ENCODE results near the gene OMP.
"Not testable (repeated sequence)": the region's sequence is repeated elsewhere in the genome, so short reads cannot be mapped to it uniquely, and the experiment has no call there.

The OMP gene

DNA sequence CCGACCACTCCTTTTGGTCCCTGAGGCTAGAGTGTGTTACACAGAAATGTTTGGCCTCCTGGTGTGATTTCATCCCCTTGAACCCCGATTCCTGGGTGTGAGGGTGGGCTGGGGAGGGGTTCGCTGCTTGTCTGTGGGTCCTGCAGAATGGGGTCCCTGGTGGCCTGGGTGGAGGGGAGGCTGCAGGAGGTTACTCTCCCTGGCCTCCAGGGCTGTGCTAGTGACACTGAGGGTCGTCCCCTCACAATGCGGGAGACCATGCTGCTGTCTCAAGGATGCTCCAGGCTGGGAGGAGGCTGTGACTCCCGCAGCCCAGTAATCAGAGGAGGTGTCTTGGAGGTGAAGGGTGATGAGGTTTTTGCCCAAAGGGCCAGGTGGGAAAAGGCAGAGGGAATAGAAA lies 17.0 kb upstream of the OMP start:
- DNase-seq (ENCODE audit: extremely low read depth in 1 of 2, low read depth in 1 of 2) = no peak

DNA sequence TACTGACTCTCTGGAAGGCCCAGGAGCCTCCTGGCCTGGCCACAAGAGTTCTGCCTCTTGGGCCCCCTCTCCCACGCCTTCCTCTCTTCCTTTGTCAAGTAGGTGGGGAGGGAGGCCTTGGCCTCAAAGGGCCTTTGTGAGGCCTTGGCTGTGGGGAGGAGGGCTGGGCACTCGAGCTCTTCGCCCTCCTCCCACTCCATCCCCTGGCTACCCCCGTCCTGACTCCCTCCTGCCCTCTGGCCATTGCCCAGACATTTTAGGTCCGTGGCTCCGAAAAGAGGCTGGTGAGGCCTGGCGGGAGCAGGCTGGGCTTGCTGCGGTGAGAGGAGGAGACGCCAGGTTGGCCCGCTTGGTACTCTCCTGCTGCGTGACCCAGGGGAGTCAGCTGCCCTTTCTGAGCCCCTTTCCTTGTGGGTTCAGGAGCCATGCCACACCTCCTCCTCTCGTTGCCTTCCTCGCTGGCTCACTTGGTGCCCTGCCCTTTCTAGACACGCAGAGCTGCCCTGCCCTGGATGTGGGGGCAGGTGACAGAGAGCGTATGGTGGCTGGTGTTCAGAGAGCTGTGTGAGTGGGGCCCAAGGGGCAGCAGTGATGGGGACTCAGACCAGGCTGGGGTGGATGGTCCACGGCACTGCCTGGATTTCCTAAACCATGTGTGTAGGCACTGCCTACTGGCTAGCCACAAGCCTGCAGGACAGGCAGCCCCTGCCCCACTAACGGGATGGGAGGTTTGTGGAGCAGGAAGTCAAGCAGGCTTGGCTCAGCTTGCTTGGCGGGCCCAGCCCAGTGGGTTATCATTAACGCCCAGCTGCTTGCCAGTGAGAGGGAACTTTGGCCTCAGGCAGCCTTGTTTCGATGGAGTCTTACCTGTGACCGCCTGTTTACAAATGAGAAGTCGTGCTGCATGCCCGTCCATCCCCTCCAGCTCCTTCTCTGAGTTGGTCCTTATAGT lies 15.8 kb upstream of the OMP start:
- no peak for DNase-seq (ENCODE audit: extremely low read depth in 1 of 2, low read depth in 1 of 2)

DNA sequence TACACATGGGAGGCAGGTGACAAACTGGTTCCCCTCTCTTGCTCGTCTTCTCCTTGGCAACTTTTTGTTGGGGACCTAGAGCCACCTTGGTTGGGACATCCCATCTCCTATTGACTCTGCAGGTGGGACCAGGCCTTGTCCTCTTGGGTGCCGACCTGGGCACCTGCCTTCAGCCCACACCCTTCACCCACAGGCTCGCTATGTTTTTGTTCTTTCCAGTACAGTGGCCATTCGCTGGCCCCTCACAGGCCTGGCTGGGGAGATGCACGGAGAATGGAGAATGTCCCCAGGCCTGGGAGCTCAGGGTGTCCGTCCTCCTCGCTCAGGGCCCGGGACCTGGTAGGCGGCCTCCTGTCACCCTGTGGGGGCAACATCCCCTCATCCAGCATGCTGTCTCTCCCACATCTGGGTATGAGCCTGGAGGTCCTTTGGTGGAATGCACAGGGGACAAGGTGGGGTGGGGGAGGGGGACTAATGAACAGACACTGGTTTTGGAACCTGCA lies 14.9 kb upstream of the OMP start:
- no peak for DNase-seq (ENCODE audit: extremely low read depth in 1 of 2, low read depth in 1 of 2)

DNA sequence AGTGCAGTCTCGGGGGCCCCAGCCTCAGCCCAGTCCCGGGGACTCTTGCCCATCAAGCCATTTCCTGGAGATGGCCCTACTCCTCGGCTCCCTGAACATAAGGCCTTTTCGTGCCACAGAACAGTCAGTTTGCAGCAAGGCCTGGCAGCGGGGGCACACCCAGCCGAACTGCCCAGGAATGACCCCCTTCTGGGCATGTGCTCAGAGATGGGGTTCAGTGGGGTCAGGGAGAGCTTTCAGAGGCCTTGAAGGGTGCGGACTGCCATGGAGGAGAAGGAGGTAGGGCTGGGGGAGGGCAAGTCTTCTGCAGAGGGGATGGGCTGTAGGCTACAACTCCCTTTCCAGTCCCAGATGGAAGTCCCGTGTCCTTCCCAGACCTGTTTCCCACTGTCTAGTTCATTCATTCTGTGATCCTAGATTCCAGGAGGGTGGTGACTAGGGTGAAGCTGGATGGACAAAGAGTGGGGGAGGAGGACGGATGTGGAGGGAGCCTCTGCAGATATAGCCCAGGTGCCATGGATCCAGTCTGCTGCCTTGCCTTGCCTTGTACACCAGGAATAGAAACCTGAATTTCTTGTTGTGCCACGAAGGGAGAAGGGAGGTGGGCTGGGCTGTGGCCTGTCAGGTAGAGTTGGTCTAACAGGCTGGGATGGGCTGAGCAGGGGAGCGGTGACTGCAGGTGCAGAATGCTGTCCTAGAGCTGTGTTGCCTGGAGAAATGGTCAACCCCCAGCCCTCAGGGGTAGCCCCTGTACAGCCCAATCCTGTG lies 14.2 kb upstream of the OMP start:
- DNase-seq (ENCODE audit: extremely low read depth in 1 of 2, low read depth in 1 of 2) = no peak

DNA sequence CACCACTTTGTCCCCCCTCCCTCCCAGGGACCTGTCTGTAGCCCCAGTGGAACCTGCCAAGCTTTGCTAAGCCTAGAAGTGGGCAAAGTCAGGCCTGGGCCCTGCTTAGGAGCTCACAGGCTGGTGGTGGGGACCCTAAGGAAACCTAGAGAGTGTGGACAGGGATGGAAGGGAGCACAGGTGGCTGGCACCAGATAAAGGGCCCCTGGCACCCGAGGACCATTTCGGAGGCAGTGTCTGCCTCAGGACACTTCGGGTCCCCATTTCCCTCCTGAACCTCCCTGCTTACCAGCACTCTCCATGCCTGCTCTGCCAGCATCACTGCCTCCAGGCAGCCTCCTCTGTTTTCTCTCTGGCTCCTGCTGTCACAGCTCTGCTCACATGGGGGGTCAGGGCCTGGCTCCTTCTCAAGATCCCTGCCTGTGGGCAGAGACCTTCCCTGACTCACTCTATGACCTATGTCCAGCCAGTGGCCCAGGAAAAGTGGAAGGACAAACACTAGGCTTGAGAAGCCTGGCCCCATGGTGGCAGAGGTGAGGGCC lies 13.6 kb upstream of the OMP start:
- no peak for DNase-seq (ENCODE audit: extremely low read depth in 1 of 2, low read depth in 1 of 2)

DNA sequence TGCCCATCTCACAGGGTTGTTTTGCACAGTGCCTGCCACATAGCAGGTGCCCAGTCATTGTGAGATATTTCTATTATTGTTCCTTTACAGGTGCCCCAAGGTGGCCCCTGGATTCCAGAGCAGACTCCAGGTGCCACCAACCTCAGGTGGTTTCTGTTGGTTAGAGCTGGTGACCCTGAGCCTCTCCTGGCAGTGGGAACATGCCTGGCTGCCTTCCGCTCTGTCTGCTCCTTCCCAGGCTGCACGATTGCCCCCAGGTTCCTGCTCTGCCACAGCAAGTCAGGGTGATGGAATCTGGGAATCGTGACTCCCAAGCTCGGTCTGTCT lies 12.6 kb upstream of the OMP start:
- DNase-seq (ENCODE audit: extremely low read depth in 1 of 2, low read depth in 1 of 2) = no peak

DNA sequence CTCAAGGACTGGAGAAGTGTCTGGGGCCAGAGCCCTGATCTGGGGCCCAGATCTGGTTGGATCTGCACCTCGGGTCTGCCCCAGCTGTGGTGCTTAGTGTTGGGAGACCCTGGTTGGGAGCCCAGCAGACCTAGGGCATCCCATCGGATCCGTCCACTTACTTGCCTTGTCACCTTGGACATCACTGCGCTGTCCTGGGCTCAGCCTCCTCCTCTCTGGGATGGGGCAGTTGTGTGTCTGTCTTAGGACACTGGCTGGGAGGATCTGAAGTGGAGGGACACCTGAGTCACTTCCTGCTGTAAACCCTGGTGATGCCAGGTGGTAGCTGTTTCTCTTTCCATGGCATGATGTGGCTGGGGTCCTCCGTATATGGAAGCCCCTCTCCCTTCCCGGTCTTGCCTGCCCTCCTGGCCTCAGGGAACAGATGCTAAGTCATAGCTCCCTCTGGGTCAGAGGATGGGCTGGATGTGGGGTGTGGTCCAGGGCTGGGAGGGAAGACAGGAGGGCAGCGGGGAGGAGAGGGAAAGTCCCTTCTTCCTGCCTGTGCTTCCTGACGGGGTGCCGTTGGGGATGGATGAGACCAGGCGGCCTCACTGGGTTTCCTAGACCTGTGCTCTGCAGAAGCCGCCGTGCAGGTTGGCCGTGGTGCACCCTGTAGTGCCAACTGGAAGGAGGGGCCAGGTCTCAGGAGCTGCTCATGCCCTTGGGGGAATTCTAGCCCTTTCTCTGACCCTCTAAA lies 12.1 kb upstream of the OMP start:
- DNase-seq (ENCODE audit: extremely low read depth in 1 of 2, low read depth in 1 of 2) = no peak

DNA sequence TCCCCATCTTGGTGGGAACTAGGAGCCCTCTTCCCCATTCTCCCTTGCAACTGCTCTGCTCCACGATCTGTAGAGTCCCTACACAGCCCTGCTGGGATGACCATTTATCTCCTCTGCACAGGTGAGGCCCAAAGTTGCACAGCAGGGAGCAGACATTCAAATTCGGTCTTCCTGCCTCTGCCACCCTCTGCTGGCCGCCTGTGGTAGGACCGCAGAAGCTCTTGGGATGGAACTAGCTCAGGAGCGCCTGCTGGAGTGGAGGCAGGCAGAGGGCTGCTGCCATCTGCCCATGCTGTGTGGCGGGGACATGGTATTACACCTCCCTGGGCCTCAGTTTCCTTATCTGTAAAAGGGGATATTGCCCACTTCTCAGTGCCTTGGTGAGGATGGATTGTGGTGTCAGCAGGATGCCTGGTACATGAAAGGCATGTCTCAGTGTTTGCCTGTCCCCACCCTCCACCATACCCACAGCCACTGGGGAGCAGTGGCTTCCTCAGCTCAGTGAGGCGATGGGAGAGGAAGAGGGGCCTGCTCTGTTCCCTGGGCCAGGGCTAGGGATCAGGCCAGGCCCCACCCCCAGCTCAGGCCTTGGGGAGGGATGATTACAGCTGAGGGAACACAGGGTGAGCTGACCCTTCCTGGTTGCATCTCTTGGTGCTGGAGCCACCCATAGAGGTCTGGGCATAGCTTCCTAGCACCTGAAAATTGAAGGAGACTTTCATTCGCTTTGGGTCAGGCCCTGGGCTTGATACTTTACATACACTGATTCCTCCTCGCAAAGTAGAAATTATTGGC lies 11.3 kb upstream of the OMP start:
- DNase-seq (ENCODE audit: extremely low read depth in 1 of 2, low read depth in 1 of 2) = peak; percentile 50 to 66

DNA sequence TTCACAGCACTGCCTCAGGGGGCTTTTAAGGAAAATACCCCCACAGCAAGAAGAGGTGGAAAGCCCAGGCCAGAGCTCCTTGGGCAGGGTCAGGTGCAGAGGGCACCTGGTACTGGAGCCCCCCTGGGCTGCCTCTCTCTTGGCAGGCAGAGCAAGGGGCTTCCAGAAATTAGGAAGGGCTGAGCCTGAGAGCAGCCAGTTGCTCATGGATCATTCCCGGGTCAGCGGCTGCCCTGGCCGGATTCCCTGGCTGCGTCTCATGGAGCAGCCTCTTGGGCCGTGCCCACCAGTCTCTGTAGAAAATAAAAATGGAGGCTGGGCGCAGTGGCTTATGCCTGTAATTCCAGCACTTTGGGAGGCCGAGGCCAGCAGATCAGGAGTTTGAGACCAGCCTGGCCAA lies 10.3 kb upstream of the OMP start:
- no peak for DNase-seq (ENCODE audit: extremely low read depth in 1 of 2, low read depth in 1 of 2)

DNA sequence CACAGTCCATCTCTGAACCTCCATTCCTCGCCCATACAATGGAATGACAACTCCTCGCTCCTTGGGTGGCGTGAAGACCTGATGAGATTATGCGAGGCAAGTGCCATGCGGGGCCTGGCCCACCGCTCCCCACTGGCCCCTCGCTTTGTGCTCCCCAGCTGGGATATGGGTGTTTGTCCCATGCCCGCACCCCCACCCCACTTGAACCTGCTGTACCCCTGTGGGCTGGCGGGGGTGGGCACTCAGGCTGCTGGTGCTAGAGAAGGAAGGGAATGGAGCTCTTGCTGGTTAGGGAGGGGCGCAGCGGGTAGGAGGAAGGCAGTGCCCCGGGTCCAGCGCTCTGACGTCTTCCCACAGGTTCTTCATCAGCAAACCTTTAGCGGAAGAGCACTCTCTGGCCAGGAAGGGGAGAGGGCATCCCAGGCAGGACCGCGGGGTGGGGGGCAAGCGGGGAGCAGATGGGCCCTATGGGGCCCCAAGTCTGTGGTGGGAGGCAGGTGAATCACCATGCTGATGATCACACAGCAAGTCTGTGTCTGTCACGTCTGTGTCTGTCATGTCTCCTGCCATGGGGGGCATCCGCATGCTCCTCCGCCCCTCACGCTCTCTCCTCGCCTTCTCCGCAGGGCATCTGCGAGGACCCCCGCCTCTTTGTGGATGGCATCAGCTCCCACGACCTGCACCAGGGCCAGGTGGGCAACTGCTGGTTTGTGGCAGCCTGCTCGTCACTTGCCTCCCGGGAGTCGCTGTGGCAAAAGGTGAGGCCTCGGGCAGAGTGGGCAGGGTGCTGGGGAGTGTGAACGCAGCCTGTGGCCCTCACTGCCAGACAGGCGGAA lies 9.4 kb upstream of the OMP start:
- DNase-seq (ENCODE audit: extremely low read depth in 1 of 2, low read depth in 1 of 2) = no peak

DNA sequence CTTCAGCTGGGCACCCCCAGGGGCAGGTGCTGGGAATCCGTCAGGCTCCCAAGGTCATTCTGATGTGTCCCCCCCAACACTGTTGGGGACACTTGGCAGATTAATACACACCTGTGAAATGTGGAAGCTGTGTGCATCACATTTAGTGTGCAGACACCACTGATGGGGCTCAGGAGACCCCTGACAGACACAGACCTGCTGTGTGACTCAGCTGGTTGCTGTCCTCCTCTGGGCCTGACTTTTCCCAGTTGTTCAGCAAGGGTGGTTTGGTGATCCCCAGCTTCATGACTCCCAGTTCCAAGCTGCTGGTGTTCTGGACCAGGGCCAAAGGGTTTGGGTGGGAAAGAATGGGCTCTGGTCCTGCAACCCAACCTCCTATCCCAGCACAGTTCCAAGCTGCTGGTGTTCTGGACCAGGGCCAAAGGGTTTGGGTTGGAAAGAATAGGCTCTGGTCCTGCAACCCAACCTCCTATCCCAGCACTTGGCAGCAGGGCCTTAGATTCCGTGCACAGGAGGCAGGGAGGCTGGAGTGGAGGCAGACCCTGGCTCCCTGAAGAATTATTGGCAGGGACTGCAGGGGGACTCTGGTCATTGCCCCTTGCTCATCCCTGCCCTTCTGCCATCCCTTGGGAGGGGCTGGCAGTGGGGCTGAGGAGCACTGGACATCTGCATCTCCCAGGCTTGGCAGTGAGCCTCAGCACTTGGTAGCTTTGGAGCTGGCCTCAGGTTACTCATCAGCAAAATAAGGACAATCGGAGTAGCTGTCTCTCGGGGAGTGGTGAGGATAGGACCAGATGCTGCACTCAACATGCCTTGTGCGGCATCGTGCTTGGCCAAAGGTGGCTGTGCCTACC lies 8.4 kb upstream of the OMP start:
- DNase-seq (ENCODE audit: extremely low read depth in 1 of 2, low read depth in 1 of 2) = no peak

DNA sequence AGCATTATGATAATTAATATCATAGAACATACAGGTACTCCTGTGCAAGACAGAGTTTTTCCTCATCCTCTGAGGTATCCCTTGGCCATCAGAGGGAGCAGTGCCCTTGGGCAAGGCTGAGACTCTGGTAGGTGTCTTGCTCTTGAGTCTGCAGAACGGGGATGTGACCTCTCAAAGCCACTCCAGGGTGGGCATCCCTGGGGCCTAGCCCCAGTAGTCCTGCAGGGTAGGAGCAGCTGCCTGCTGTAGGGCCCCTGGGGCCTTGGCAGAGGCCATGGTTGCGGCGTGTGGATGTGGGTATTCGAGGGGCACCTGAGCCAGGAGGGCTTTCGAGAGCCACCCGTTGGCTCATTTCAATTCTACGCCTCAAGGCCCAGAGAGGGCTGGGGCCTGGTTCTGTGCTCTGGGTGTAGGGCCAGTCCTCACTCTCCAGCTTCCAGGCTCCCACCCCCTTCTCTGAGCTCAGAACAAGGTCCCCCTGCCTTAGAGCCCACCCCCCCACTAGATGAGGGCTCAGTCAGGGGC lies 7.7 kb upstream of the OMP start:
- DNase-seq (ENCODE audit: extremely low read depth in 1 of 2, low read depth in 1 of 2) = no peak

DNA sequence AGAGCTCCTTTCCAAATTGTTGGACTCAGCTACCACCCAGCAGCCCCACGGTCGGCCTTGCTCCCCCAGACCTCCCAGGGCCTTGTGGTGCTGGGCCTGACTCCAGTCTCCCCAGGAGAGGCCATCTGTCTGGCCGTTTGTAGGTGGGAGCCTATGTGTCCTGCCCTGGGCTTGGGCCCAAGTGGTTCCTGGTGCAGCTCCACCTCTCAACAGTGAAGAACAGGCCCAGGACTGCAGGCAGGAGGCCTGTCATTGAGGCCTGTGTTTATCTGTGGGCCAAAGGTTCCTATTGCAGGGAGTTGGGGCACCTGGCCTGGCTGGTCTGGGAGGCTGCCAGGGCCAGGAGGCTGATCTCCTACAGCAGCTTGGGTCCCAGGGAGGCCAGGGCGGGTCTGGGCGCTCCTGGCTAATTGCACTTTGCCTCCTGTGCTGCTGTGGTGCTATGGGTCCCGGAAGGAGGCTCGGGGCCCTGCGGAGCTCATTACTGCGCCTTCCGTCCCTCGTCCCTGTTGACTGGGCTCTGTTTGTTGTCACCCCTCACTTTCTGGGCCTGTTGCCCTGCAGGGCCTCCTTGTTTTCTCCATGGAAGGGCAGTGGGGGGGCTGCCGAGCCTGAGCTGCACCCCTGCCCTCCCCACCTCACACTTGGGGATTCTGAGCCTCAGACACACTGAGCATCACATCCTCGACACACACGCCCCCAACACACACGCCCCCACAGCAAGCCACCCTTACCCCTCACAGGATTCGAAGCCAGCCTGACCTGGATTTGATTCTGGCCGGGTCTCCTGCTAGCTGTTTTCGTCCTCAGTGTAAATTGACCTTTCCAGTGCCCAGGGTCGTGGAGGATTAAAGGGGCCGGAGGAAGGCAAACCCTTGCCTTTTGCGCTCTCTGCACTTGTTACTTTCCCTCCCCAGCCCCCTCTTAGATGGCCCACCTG lies 6.8 kb upstream of the OMP start:
- no peak for DNase-seq (ENCODE audit: extremely low read depth in 1 of 2, low read depth in 1 of 2)

DNA sequence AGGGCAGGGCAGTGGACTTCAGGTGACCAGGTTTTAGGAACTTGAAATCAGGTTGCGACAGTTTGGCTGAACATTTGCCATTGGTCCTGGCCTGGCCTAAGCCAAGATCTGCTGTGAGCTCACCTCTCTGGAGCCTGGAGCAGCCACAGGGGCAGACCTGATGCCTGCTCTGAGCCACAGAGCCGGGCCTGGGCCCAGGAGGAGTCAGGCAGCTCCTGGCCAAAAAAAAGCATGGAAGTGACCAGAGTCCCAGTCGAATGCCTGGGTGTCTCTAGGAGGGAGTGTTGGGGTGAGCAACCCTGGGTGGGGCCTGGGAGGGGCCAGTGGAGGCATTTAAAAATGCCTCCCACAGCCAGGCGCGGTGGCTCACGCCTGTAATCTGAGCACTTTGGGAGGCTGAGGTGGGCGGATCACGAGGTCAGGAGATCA lies 6.0 kb upstream of the OMP start:
- no peak for DNase-seq (ENCODE audit: extremely low read depth in 1 of 2, low read depth in 1 of 2)

DNA sequence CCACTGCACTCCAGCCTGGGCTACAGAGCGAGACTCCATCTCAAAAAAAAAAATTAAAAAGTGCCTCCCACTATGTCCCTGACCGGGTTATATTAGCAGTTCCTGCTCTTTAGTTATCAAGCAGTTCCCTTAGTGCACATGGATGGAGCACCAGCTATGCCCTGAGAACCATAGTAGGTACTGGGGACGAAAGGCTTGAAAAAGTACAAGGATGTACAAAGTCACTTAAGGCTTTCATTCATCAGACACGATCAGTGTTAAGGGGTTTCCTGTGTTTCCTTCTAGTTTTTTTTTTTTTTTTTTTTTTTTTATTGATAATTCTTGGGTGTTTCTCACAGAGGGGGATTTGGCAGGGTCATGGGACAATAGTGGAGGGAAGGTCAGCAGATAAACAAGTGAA lies 5.5 kb upstream of the OMP start:
- not testable (repeated sequence) for DNase-seq (ENCODE audit: extremely low read depth in 1 of 2, low read depth in 1 of 2)

DNA sequence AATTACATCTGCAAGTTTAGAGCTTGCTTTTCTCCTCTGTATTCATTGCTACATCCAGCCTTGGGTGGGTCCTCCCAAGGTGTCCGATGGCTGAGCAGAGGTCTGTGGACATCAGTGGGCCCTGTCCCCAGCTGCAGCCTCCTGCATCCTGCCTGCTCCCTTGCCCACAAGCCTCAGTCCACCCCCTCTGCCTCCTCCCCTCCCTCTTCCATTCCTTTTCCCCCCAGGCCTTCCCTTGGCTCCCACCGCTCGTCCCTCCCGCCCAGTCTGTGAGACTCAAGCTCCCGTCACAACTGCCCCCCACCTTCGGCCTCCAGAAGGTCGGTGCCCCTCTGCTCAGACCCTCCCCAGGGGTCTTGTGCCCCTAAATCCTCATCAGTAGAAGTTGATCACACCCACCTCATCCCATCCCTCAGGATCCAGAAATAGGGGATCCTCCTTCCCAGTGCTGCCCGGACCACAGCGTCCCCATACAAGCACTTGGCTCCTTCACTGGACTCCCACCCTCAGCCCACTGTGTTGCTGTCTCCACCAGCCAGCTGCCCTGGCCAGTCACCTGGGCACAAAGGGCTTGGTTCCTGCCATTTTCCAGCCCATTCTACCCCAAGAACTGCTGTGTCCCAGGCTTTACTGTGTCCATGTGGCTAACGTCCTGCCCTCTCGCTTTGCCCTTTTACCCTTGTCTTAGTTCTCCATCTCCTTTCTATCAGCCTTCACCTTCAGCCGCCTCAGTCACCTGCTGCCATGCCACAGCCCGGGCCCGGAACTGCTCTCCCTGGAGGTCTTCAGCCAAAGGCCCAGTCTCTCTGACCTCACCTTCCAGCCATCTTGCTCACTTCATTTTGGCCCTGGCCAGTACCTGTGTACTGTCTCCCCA lies 2.2 kb upstream of the OMP start:
- no peak for DNase-seq (ENCODE audit: extremely low read depth in 1 of 2, low read depth in 1 of 2)
